Fibroblast of skin of back (primary cell): Measurements from ENCODE around the gene UBE2C. TPM values are rescaled to one million over a fixed set of nuclear protein-coding genes. Genes with fewer than 3 reads are reported as not detected.
"Not testable (repeated sequence)": the region's sequence is repeated elsewhere in the genome, so short reads cannot be mapped to it uniquely, and the experiment has no call there.

Experiments
- DNase-seq: peaks from one replicate; pipeline ENCODE4 v3.0.0-alpha.2; 2013
- polyA plus RNA-seq, 2 experiments: library from polyadenylated mRNA; unstranded; fragments of 120-200 nt; gene quantifications; one replicate each; pipeline ENCODE4 v1.2.1, GENCODE V29; 2013; ENCODE audit not compliant: insufficient read length in 2 of 2

The UBE2C gene
- 189 TPM for polyA plus RNA-seq (2013, experiment 1 of 2; ENCODE audit: insufficient read length)
- polyA plus RNA-seq (2013, experiment 2 of 2; ENCODE audit: insufficient read length), result 25.8 TPM

- DNase-seq, result peak; percentile 100
Measured at GRCh38 chr20:45812157-45813005, at the start of gene UBE2C. TSS of gene UBE2C (plus strand) at chr20:45812644. CDS start at chr20:45812696, 52 bp downstream.

- DNase-seq, result not testable (repeated sequence)
Measured at GRCh38 chr20:45764618-45765282, 47.7 kb upstream of the UBE2C start.

GRCh38 chr20:45765307-45765875 is 47.1 kb upstream of the UBE2C start:
- no peak for DNase-seq

- DNase-seq, result no peak
Measured at GRCh38 chr20:45765980-45766379, 46.5 kb upstream of the UBE2C start.

GRCh38 chr20:45768479-45768878 is 44.0 kb upstream of the UBE2C start:
- DNase-seq, result no peak

GRCh38 chr20:45771182-45771759 is 41.2 kb upstream of the UBE2C start:
- DNase-seq, result peak; percentile 79

- no peak for DNase-seq
Measured at GRCh38 chr20:45772693-45773092, 39.8 kb upstream of the UBE2C start.

- no peak for DNase-seq
Measured at GRCh38 chr20:45774945-45775344, 37.5 kb upstream of the UBE2C start.

GRCh38 chr20:45775411-45775810 is 37.0 kb upstream of the UBE2C start:
- DNase-seq, result no peak

GRCh38 chr20:45776931-45777330 is 35.5 kb upstream of the UBE2C start:
- no peak for DNase-seq

GRCh38 chr20:45779011-45779915 is 33.2 kb upstream of the UBE2C start:
- DNase-seq, result peak; percentile 99

GRCh38 chr20:45780159-45780558 is 32.3 kb upstream of the UBE2C start:
- no peak for DNase-seq

- peak; percentile 86 for DNase-seq
Measured at GRCh38 chr20:45781391-45781931, 31.0 kb upstream of the UBE2C start.

- no peak for DNase-seq
Measured at GRCh38 chr20:45782890-45783289, 29.6 kb upstream of the UBE2C start.

- DNase-seq, result no peak
Measured at GRCh38 chr20:45783656-45784294, 28.7 kb upstream of the UBE2C start.

- DNase-seq, result no peak
Measured at GRCh38 chr20:45788351-45788750, 24.1 kb upstream of the UBE2C start.

GRCh38 chr20:45792317-45793118 is 19.9 kb upstream of the UBE2C start:
- no peak for DNase-seq

- DNase-seq, result no peak
Measured at GRCh38 chr20:45796337-45797065, 15.9 kb upstream of the UBE2C start.

- DNase-seq, result not testable (repeated sequence)
Measured at GRCh38 chr20:45797510-45797909, 14.9 kb upstream of the UBE2C start.
